Kidney (tissue), 14 donors: Measurements from ENCODE around the gene SOHLH2. TPM values are rescaled to one million over a fixed set of nuclear protein-coding genes. Genes with fewer than 3 reads are reported as not detected.

ENCODE experiments used
- DNase-seq, 5 donors: peaks; one replicate each; pipeline ENCODE4 v3.0.0-alpha.2; 2013 to 2020
- FAIRE-seq: peaks from 2 replicates; lab custom pipeline; 2012; peaks lifted over from hg19 to GRCh38; lab: Jason Lieb, UNC
- H3K27ac ChIP-seq, 2 donors: one replicate each; pipeline ENCODE4 v1.7.0; 2013; ENCODE audit warnings: low read depth in 2 of 2, low read length in 2 of 2, inconsistent platforms in 1 of 2
- H3K27me3 ChIP-seq: one replicate; pipeline ENCODE4 v1.7.1; 2013; ENCODE audit warnings: low read length, inconsistent platforms; ENCODE audit not compliant: control insufficient read depth, insufficient read depth
- H3K36me3 ChIP-seq, 3 donors: one replicate each; pipeline versions ENCODE4 v1.7.0 to v1.7.1; 2013; ENCODE audit warnings: low read length in 3 of 3, control low read depth in 1 of 3, inconsistent platforms in 1 of 3; ENCODE audit not compliant: insufficient read depth in 3 of 3, control insufficient read depth in 2 of 3
- H3K4me1 ChIP-seq, 3 donors: one replicate each; pipeline versions ENCODE4 v1.7.0 to v1.7.1; 2013; ENCODE audit warnings: low read length in 3 of 3, inconsistent platforms in 1 of 3, low read depth in 1 of 3; ENCODE audit not compliant: control insufficient read depth in 2 of 3, insufficient read depth in 2 of 3
- H3K4me3 ChIP-seq, 3 donors: one replicate each; pipeline versions ENCODE4 v1.7.0 to v1.8.1; 2013; ENCODE audit warnings: low read length in 3 of 3, control low read depth in 1 of 3, inconsistent platforms in 1 of 3
- H3K9ac ChIP-seq, 3 donors: one replicate each; pipeline versions ENCODE4 v1.7.0 to v1.7.1; 2013; ENCODE audit warnings: low read length in 3 of 3, control low read depth in 1 of 3, inconsistent platforms in 1 of 3
- H3K9me3 ChIP-seq, 3 donors: one replicate each; pipeline versions ENCODE4 v1.7.0 to v1.7.1; 2013; ENCODE audit warnings: low read length in 3 of 3, control low read depth in 1 of 3, inconsistent platforms in 1 of 3; ENCODE audit not compliant: control insufficient read depth in 2 of 3, insufficient read depth in 1 of 3
- CTCF ChIP-seq: IDR thresholded peaks from 3 replicates; pipeline ENCODE4 v1.5.1; 2012; ENCODE audit warnings: mild to moderate bottlenecking, moderate library complexity, borderline replicate concordance; ENCODE audit not compliant: insufficient read depth; ENCODE audit errors: extremely low read depth
- intact Hi-C: fragments of 100-400 bp; cut with DNase I; formaldehyde crosslinking; loops from one replicate; pipeline ENCODE4 v1.11.1; 2022
- polyA plus RNA-seq: library from polyadenylated mRNA; stranded (reverse); fragments of 350-450 nt; fragmentation: Illumina TruSeq; extraction: RNeasy Lipid Tissue Mini Kit (QIAGEN cat#74804); gene quantifications from one replicate; pipeline ENCODE4 v1.2.3, GENCODE V29; 2014; ENCODE audit warnings: low read depth, low replicate concordance; ENCODE audit not compliant: insufficient read depth
- total RNA-seq: library from RNA; stranded (reverse); fragmentation: NEBNext Ultra II Directional; extraction: Animal tissue kit (Norgen Biotek cat#: 25700); gene quantifications from one replicate; pipeline ENCODE4 v1.2.1, GENCODE V29; 2021
- donor health status: control.
- donor health status: control.
- donor health status: control.
- donor health status: control.
- donor health status: control.
- donor health status: DM: yes; HTN: yes; CAD: no.
- donor health status: Normal renal cell carcinoma (clear cell type).

Gene SOHLH2
- total and polyA plus RNA-seq, 2 donors from 2014 or later: 0.17 to 0.54 TPM

- Histone ChIP-seq H3K27me3 (no peaks in the 10 kb centered on the region), H3K9ac (no peak overlapping the region), H3K4me1 (no peaks in the 10 kb centered on the region), H3K27ac (no peak overlapping the region), H3K9me3 (no peaks in the 10 kb centered on the region), H3K4me3 (no peak overlapping the region), H3K36me3 (no peaks in the 10 kb centered on the region)
- TF ChIP-seq CTCF: no peak
- intact Hi-C loops: no loop called here
- no peak for DNase-seq
- no peak for FAIRE-seq
These were observed 28.4 kb upstream of the SOHLH2 start for GRCh38 chr13:36242761-36243160.

GRCh38 chr13:36231236-36231635 lies 16.9 kb upstream of the SOHLH2 start:
- H3K36me3 ChIP-seq: no peaks in the 10 kb centered on the region
- TF ChIP-seq CTCF: no peak
- no peaks in the 10 kb centered on the region for H3K4me1 ChIP-seq
- H3K27me3 ChIP-seq: no peaks in the 10 kb centered on the region
- intact Hi-C loops: no loop called here
- FAIRE-seq: no peak
- no peak overlapping the region for H3K4me3 ChIP-seq
- no peak for DNase-seq
- no peak overlapping the region for H3K9ac ChIP-seq
- no peaks in the 10 kb centered on the region for H3K9me3 ChIP-seq
- no peak overlapping the region for H3K27ac ChIP-seq

- Histone ChIP-seq H3K36me3 (no peaks in the 10 kb centered on the region), H3K9me3 (peaks cover 0 to 9% (median 3%) of the 10 kb centered on the region in 3 donors), H3K27ac (no peak overlapping the region), H3K4me1 (no peaks in the 10 kb centered on the region), H3K4me3 (no peak overlapping the region), H3K27me3 (no peaks in the 10 kb centered on the region), H3K9ac (no peak overlapping the region)
- intact Hi-C loops: no loop called here
- TF ChIP-seq CTCF: no peak
- no peak for DNase-seq
- FAIRE-seq: no peak
These were observed 10.4 kb upstream of the SOHLH2 start for GRCh38 chr13:36224730-36225129.

GRCh38 chr13:36219883-36220282 lies 5.5 kb upstream of the SOHLH2 start:
- Histone ChIP-seq H3K4me3 (no peak overlapping the region), H3K4me1 (no peaks in the 10 kb centered on the region), H3K9me3 (peaks cover 0 to 7% (median 2%) of the 10 kb centered on the region in 3 donors), H3K27ac (no peak overlapping the region), H3K36me3 (no peaks in the 10 kb centered on the region), H3K9ac (no peak overlapping the region), H3K27me3 (no peaks in the 10 kb centered on the region)
- intact Hi-C loops: no loop called here
- FAIRE-seq (no peak), DNase-seq (no peak)
- no peak for TF ChIP-seq CTCF
